H1 (cell line): ENCODE measurements around the gene AOPEP.

Source experiments
- CEBPB ChIP-seq: IDR thresholded peaks from 2 replicates; pipeline ENCODE4 v1.6.1; 2012; ENCODE audit warnings: low read depth, low read length
- EZH2 ChIP-seq: fragments of 200-600 bp; sonication (generic); IDR thresholded peaks from 2 replicates; pipeline ENCODE4 v1.7.1; 2012; ENCODE audit warnings: low read depth, mild to moderate bottlenecking, moderate library complexity, low read length, inconsistent platforms; ENCODE audit not compliant: severe bottlenecking
- GABPA ChIP-seq: IDR thresholded peaks from 2 replicates; pipeline ENCODE4 v1.6.1; 2011; ENCODE audit warnings: mild to moderate bottlenecking, low read length, moderate library complexity, borderline replicate concordance; ENCODE audit not compliant: insufficient read depth
- SIN3A ChIP-seq, 2 experiments: IDR thresholded peaks in 1 of 2; conservative IDR thresholded peaks in 1 of 2; 2 replicates each; pipeline ENCODE4 v1.6.1; 2011 to 2012; ENCODE audit warnings: low read length in 2 of 2, improper control_type of control experiment in 1 of 2, low read depth in 1 of 2, mild to moderate bottlenecking in 1 of 2
- TF ChIP-seq, protein P1 (sequence below), 3 experiments: IDR thresholded peaks; 1 replicate in 2 of 3; 2 replicates in 1 of 3; pipeline versions ENCODE4 v1.5.1 to v1.6.1; 2011; ENCODE audit warnings: low read length in 3 of 3, mild to moderate bottlenecking in 3 of 3, inconsistent platforms in 2 of 3, low read depth in 1 of 3, moderate library complexity in 1 of 3; ENCODE audit not compliant: insufficient read depth in 1 of 3; ENCODE audit errors: control extremely low read depth in 1 of 3

DNA sequence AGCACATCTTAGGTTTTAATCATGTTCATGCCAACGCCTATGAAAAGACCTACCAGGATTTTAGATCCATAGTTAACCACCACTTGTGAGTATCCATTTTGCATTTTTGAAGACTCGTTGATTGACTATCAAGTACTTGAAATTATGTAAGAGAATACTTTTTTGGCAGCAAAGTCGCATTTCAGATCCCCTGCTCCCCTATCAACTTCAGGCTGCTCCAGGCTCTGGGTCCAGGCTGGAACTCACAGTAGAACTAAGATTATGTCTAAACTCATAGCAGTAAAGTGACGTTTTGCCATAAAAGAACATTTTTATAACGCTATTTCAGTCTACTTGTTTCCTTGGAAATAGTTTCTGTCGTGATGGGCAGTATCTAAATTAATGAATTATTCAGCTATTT, 323.3 kb downstream of the AOPEP start:
- TF ChIP-seq GABPA, result no peak
- TF ChIP-seq, protein P1, sequence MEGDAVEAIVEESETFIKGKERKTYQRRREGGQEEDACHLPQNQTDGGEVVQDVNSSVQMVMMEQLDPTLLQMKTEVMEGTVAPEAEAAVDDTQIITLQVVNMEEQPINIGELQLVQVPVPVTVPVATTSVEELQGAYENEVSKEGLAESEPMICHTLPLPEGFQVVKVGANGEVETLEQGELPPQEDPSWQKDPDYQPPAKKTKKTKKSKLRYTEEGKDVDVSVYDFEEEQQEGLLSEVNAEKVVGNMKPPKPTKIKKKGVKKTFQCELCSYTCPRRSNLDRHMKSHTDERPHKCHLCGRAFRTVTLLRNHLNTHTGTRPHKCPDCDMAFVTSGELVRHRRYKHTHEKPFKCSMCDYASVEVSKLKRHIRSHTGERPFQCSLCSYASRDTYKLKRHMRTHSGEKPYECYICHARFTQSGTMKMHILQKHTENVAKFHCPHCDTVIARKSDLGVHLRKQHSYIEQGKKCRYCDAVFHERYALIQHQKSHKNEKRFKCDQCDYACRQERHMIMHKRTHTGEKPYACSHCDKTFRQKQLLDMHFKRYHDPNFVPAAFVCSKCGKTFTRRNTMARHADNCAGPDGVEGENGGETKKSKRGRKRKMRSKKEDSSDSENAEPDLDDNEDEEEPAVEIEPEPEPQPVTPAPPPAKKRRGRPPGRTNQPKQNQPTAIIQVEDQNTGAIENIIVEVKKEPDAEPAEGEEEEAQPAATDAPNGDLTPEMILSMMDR (IDR thresholded peaks at IDR 0.05; ENCODE audit: control extremely low read depth in 1 of 3, insufficient read depth in 1 of 3, low read depth in 1 of 3, low read length in 3 of 3), result no peak
- no peak for TF ChIP-seq CEBPB
- TF ChIP-seq SIN3A (conservative IDR thresholded peaks at IDR 0.05 in 1 of 2, IDR thresholded peaks at IDR 0.05 in 1 of 2; ENCODE audit: low read depth in 1 of 2, low read length in 2 of 2), result no peak
- TF ChIP-seq EZH2, result no peak
